GM12872 (cell line): ENCODE results near the gene IL25.

Experiments used
- TF ChIP-seq, protein P1 (sequence below): IDR thresholded peaks from 3 replicates; pipeline ENCODE4 v1.5.1; 2011; ENCODE audit warnings: low read depth, mild to moderate bottlenecking, low read length, moderate library complexity; ENCODE audit not compliant: insufficient read depth

IL25 gene

DNA sequence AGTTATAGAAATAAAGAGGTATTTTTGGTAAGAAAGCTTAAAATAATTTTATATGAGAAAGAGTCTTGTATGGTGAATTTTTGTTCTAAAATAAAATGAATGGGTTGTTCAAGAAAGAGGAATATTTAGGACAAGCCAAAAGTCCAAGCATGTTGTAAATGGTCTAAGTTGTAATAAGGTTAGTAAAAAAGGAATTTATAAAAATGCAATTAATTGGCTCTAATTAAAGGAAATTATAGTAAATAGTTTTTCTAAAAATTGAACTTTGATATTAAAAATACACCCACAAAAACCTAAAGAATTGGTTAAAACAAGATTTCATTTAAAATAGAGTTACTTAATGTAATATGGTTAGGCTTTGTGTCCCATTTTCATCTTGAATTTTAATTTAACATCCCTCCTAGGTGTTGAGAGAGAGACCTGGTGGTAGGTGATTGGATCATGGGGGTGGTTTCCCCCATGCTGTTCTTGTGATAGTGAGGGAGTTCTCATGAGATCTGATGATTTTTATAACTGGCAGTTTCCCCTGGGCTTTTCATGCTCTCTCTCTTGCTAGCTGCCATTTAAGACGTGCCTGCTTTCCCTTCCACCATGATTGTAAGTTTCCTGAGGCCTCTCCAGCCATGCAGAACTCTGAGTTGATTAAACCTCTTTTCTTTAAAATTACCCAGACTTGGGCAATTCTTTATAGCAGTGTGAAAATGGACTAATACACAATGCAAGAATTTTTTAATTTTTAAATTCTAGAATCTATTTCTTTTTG is 32.9 kb upstream of the IL25 start:
- TF ChIP-seq, protein P1, sequence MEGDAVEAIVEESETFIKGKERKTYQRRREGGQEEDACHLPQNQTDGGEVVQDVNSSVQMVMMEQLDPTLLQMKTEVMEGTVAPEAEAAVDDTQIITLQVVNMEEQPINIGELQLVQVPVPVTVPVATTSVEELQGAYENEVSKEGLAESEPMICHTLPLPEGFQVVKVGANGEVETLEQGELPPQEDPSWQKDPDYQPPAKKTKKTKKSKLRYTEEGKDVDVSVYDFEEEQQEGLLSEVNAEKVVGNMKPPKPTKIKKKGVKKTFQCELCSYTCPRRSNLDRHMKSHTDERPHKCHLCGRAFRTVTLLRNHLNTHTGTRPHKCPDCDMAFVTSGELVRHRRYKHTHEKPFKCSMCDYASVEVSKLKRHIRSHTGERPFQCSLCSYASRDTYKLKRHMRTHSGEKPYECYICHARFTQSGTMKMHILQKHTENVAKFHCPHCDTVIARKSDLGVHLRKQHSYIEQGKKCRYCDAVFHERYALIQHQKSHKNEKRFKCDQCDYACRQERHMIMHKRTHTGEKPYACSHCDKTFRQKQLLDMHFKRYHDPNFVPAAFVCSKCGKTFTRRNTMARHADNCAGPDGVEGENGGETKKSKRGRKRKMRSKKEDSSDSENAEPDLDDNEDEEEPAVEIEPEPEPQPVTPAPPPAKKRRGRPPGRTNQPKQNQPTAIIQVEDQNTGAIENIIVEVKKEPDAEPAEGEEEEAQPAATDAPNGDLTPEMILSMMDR: no peak

DNA sequence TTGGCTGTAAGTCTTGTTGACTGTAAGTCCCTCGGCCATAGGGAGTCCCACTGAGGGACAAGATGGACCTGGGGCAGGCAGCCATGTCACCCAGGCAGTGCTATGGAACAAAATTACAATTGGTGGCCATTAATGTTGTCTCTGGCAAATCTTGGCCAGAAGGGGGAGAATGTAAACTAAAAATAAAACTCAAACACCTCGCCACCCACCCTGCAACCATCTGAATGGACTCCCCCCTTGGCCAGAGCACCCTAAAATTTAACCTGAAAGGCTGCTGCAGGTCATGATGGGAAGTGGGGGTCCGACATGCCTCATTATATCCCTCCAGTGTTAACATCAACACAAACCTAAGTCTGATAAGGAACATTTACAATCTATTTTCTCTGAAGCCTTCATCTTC is 28.1 kb upstream of the IL25 start:
- TF ChIP-seq, protein P1: no peak

DNA sequence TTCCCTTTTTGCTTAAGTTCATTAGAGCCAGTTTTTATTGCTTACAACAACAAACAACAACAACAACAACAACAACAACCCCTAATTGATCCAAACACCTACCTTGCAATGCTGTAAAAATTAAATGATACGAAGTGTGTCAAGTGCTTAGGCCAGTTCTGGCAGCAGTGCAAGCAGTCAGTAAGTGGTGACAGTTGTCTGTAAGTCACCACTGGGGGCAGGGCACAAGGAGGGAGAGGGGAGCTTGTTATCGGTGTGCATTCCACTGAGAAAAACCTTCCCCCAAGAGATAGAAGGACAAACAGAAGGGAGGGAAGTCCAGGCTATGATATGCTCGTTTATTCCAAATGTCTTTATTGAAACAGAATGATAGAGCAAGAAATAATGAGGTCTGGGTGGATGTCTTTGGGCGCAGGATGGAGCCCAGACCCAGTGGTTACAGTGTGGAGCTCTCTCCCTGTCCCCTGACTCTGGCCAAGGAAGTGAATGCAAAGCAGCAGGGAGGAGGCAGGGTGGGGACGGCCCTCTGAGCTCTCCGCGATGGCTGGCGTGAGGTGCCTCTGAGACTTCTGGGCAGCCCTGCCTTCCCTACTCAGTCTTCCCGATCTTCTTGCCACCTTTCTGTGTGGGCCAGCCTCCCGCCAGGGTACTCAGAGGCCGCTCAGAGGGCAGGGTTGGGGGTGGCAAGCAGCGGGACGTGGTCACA is 26.5 kb upstream of the IL25 start:
- TF ChIP-seq, protein P1: no peak

DNA sequence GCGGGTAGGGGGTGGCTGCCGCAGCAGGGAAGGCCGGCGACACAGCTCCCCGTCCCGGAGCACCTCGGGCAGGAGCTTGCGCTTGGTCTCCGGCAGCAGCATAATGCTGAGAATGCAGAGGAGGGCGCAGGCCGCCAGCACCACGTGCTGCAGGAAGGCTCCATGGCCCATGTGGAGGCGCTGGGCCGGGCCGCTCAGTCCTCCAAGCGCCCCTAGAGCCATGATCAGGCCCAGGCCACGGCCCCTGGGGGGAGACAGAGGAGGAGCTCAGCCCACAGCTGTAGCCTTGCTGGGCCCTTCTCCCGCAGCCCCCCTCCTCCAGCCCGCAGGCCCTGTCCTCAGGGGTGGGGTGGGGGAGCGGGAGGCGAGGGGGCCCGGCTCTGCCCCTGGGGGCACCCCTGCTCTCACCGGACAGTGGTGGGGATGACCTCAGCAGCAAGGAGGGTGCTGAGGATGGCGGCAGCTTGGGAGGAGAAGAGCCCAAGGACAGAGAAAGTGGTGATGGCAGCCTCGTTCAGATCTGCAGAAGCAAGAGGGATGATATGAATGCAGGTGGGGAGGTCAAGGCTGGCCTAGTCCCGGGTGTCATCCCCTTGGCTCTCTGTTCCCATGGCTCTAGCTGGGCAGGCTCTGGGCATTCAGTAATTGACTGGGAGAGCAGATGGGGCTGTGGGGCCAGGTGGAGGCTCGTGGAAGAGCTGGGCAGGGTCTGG is 25.8 kb upstream of the IL25 start:
- TF ChIP-seq, protein P1: no peak

DNA sequence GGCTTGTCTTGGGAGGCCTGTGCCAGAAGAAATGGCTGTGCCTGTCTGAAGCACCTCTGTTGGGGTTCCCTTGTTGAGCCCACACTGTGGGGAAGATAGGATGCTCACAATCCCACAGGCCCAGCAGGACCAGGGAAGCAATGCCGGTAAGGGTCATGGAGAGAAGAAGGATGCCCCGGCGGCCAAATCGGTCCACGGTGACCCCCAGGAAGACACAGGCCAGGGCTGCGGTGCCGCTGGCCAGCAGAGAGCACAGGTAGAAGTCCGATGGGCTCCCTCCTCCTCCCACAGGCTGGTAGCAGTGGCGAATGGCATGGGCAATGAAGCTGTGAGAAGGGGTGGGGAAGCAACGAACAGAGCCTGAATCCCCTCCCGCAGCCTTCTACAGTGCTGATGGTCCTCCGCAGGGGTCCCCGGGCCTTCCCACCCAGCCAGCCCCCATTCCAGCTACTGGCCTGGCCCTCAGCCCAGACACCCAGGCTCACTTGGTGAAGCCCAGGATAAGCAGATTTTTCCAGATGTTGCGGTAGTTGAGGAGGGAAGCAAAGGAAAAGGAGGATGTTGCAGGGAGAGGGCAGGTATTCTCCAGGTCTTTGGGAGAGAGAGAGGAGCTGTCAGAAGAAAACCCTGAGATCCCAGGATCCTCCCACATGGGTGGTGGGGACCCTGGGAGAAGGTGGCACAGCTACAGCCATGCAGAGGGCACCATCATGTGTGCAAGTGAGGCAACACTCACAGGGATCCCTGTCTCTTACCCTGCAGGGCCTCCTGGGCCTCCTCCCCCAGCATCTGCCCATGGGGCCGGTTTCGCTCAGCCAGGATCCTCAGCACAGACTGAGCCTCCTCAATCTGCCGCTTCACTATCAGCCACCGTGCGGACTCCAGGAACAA is 25.0 kb upstream of the IL25 start:
- TF ChIP-seq, protein P1: no peak

DNA sequence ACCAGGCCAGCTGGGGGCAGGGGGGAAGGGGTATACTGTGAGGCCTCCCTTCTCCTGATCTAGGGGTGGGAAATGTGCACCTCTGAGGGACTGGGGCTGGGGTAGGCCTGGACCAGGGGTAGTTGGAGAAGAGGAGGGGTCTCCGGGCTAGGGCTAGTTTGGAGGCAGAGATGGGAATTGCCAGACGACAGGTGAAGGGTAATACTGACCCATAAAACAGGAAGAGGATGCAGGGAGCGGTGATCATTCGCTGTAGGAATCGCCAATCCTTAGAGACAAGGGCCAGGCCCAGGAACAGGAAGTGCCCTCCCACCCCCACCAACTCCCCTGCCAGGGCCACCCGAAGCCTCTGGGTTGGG is 24.3 kb upstream of the IL25 start:
- TF ChIP-seq, protein P1: no peak
